ENCODE data around the gene STK32A. TPM values are rescaled to one million over a fixed set of nuclear protein-coding genes. Genes with fewer than 3 reads are reported as not detected.

STK32A gene
- total and polyA plus RNA-seq, 9 of the 15 experiments (the other 6 are each of a cell fraction or from before 2014, with no cell fraction given) = not detected

DNA sequence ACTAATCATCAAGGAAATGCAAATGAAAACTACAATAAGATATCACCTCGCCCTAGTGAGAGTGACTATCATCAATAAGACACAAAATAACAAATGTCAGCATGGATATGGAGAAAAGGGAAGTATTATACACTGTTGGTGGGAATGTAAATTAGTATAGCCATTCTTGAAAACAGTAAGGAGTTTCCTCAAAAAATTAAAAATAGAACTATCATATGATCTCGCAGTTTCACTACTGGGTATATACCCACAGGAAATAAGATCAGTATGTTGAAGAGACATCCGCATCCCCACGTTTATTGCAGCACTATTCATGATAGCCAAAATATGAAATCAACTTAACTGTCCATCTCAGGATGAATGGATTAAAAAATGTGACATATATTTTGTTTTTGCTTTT, 31.6 kb upstream of the STK32A start (continued):
- TF ChIP-seq KDM4B (IDR thresholded peaks at IDR 0.05; ENCODE audit: borderline replicate concordance in 2 of 2, low read depth in 1 of 2) (no peak), STAG1 (CRISPR knock-in tag; IDR thresholded peaks at IDR 0.05; ENCODE audit: borderline replicate concordance) (no peak), SREBF2 (CRISPR knock-in tag; IDR thresholded peaks at IDR 0.05) (no peak), TCF3 (CRISPR knock-in tag; IDR thresholded peaks at IDR 0.05) (no peak), ZBTB1 (CRISPR knock-in tag; IDR thresholded peaks at IDR 0.05; ENCODE audit: borderline replicate concordance, low read depth) (no peak), MED1 (CRISPR knock-in tag; IDR thresholded peaks at IDR 0.05; ENCODE audit: borderline replicate concordance) (no peak), CBX5 (IDR thresholded peaks at IDR 0.05; ENCODE audit: borderline replicate concordance, low read depth) (no peak), E2F3 (CRISPR knock-in tag; IDR thresholded peaks at IDR 0.05) (no peak)
- TF ChIP-seq, protein P1, sequence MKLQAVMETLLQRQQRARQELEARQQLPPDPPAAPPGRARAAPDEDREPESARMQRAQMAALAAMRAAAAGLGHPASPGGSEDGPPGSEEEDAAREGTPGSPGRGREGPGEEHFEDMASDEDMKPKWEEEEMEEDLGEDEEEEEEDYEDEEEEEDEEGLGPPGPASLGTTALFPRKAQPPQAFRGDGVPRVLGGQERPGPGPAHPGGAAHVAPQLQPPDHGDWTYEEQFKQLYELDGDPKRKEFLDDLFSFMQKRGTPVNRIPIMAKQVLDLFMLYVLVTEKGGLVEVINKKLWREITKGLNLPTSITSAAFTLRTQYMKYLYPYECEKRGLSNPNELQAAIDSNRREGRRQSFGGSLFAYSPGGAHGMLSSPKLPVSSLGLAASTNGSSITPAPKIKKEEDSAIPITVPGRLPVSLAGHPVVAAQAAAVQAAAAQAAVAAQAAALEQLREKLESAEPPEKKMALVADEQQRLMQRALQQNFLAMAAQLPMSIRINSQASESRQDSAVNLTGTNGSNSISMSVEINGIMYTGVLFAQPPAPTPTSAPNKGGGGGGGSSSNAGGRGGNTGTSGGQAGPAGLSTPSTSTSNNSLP (IDR thresholded peaks at IDR 0.05; ENCODE audit: borderline replicate concordance, low read depth, low read length) = no peak
- TF ChIP-seq, protein P2, sequence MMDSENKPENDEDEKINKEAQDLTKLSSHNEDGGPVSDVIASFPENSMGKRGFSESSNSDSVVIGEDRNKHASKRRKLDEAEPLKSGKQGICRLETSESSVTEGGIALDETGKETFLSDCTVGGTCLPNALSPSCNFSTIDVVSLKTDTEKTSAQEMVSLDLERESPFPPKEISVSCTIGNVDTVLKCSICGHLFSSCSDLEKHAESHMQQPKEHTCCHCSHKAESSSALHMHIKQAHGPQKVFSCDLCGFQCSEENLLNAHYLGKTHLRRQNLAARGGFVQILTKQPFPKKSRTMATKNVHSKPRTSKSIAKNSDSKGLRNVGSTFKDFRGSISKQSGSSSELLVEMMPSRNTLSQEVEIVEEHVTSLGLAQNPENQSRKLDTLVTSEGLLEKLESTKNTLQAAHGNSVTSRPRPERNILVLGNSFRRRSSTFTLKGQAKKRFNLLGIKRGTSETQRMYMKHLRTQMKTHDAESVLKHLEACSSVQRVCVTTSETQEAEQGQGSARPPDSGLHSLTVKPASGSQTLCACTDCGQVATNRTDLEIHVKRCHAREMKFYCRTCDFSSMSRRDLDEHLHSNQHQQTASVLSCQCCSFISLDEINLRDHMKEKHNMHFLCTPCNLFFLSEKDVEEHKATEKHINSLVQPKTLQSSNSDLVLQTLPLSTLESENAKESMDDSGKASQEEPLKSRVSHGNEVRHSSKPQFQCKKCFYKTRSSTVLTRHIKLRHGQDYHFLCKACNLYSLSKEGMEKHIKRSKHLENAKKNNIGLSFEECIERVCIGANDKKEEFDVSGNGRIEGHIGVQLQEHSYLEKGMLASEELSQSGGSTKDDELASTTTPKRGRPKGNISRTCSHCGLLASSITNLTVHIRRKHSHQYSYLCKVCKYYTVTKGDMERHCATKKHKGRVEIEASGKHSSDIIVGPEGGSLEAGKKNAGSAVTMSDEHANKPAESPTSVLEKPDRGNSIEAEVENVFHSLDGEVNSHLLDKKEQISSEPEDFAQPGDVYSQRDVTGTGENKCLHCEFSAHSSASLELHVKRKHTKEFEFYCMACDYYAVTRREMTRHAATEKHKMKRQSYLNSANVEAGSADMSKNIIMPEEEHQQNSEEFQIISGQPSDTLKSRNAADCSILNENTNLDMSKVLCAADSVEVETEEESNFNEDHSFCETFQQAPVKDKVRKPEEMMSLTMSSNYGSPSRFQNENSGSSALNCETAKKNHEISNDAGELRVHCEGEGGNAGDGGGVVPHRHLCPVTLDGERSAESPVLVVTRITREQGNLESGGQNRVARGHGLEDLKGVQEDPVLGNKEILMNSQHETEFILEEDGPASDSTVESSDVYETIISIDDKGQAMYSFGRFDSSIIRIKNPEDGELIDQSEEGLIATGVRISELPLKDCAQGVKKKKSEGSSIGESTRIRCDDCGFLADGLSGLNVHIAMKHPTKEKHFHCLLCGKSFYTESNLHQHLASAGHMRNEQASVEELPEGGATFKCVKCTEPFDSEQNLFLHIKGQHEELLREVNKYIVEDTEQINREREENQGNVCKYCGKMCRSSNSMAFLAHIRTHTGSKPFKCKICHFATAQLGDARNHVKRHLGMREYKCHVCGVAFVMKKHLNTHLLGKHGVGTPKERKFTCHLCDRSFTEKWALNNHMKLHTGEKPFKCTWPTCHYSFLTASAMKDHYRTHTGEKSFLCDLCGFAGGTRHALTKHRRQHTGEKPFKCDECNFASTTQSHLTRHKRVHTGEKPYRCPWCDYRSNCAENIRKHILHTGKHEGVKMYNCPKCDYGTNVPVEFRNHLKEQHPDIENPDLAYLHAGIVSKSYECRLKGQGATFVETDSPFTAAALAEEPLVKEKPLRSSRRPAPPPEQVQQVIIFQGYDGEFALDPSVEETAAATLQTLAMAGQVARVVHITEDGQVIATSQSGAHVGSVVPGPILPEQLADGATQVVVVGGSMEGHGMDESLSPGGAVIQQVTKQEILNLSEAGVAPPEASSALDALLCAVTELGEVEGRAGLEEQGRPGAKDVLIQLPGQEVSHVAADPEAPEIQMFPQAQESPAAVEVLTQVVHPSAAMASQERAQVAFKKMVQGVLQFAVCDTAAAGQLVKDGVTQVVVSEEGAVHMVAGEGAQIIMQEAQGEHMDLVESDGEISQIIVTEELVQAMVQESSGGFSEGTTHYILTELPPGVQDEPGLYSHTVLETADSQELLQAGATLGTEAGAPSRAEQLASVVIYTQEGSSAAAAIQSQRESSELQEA (IDR thresholded peaks at IDR 0.05; ENCODE audit: low read depth) = no peak
- TF ChIP-seq, protein P3, sequence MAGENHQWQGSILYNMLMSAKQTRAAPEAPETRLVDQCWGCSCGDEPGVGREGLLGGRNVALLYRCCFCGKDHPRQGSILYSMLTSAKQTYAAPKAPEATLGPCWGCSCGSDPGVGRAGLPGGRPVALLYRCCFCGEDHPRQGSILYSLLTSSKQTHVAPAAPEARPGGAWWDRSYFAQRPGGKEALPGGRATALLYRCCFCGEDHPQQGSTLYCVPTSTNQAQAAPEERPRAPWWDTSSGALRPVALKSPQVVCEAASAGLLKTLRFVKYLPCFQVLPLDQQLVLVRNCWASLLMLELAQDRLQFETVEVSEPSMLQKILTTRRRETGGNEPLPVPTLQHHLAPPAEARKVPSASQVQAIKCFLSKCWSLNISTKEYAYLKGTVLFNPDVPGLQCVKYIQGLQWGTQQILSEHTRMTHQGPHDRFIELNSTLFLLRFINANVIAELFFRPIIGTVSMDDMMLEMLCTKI (IDR thresholded peaks at IDR 0.05; ENCODE audit: partially characterized antibody) = no peak
